H9 (cell line): ENCODE results near the gene RAP1B. TPM values are rescaled to one million over a fixed set of nuclear protein-coding genes. Genes with fewer than 3 reads are reported as not detected.
A peak's percentile ranks its signal among the peaks of the same experiment; 100 is the strongest.

ENCODE experiments used
- DNase-seq: peaks from one replicate; pipeline ENCODE4 v3.0.0-alpha.2; 2017
- H2AFZ ChIP-seq: one replicate; pipeline ENCODE4 v1.6.1; 2013; ENCODE audit warnings: mild to moderate bottlenecking, low read length, control low read depth, moderate library complexity
- H2AK5ac ChIP-seq: 2 replicates; pipeline ENCODE4 v1.6.1; 2013; ENCODE audit warnings: low read length, control low read depth, mixed read lengths; ENCODE audit not compliant: insufficient read length
- H2BK120ac ChIP-seq: one replicate; pipeline ENCODE4 v1.6.1; 2013; ENCODE audit warnings: low read depth, mild to moderate bottlenecking, low read length, control low read depth, inconsistent platforms; ENCODE audit not compliant: poor library complexity, severe bottlenecking
- H2BK12ac ChIP-seq: 2 replicates; pipeline ENCODE4 v1.6.1; 2013; ENCODE audit warnings: low read length, control low read depth, mixed read lengths, low read depth; ENCODE audit not compliant: insufficient read length
- H2BK15ac ChIP-seq: 2 replicates; pipeline ENCODE4 v1.6.1; 2013; ENCODE audit warnings: low read depth, low read length, control low read depth
- H2BK20ac ChIP-seq: one replicate; pipeline ENCODE4 v1.6.1; 2013; ENCODE audit warnings: low read depth, mild to moderate bottlenecking, low read length, control low read depth, inconsistent platforms; ENCODE audit not compliant: poor library complexity, severe bottlenecking
- H2BK5ac ChIP-seq: 2 replicates; pipeline ENCODE4 v1.6.1; 2013; ENCODE audit warnings: low read length, control low read depth, mixed read lengths; ENCODE audit not compliant: insufficient read length
- H3K14ac ChIP-seq: 2 replicates; pipeline ENCODE4 v1.6.1; 2013; ENCODE audit warnings: low read length, control low read depth; ENCODE audit not compliant: insufficient read depth
- H3K18ac ChIP-seq: 2 replicates; pipeline ENCODE4 v1.6.1; 2013; ENCODE audit warnings: low read depth, mild to moderate bottlenecking, mixed read lengths, low read length, control low read depth; ENCODE audit not compliant: insufficient read length
- H3K23ac ChIP-seq: 2 replicates; pipeline ENCODE4 v1.6.1; 2013; ENCODE audit warnings: low read length, control low read depth, mixed read lengths, low read depth; ENCODE audit not compliant: insufficient read length
- H3K23me2 ChIP-seq: 2 replicates; pipeline ENCODE4 v1.6.1; 2013; ENCODE audit warnings: low read depth, mild to moderate bottlenecking, mixed read lengths, low read length, control low read depth; ENCODE audit not compliant: insufficient read length, poor library complexity, severe bottlenecking
- H3K27ac ChIP-seq: 2 replicates; pipeline ENCODE4 v1.5.1; 2013; ENCODE audit warnings: low read length, control low read depth, mixed read lengths, low read depth; ENCODE audit not compliant: insufficient read length
- H3K27me3 ChIP-seq: 2 replicates; pipeline ENCODE4 v1.6.1; 2013; ENCODE audit warnings: low read length, control low read depth, inconsistent platforms; ENCODE audit not compliant: insufficient read depth
- H3K4ac ChIP-seq: 2 replicates; pipeline ENCODE4 v1.6.1; 2013; ENCODE audit warnings: low read depth, mild to moderate bottlenecking, control low read depth, inconsistent platforms, low read length, moderate library complexity
- H3K4me1 ChIP-seq: 2 replicates; pipeline ENCODE4 v1.6.1; 2013; ENCODE audit warnings: low read length, control low read depth, inconsistent platforms; ENCODE audit not compliant: insufficient read depth
- H3K4me2 ChIP-seq: 2 replicates; pipeline ENCODE4 v1.6.1; 2013; ENCODE audit warnings: low read length, control low read depth, mixed read lengths; ENCODE audit not compliant: insufficient read length, insufficient read depth
- H3K56ac ChIP-seq: 2 replicates; pipeline ENCODE4 v1.6.1; 2013; ENCODE audit warnings: low read depth, mild to moderate bottlenecking, mixed read lengths, low read length, control low read depth; ENCODE audit not compliant: insufficient read length
- H3K79me1 ChIP-seq: 2 replicates; pipeline ENCODE4 v1.6.1; 2013; ENCODE audit warnings: low read depth, mild to moderate bottlenecking, moderate library complexity, low read length, control low read depth, inconsistent platforms; ENCODE audit not compliant: insufficient read depth, poor library complexity, severe bottlenecking
- H3K79me2 ChIP-seq: 2 replicates; pipeline ENCODE4 v1.6.1; 2013; ENCODE audit warnings: low read length, control low read depth, inconsistent platforms; ENCODE audit not compliant: insufficient read depth
- H3K9ac ChIP-seq: 2 replicates; pipeline ENCODE4 v1.6.1; 2013; ENCODE audit warnings: low read length, control low read depth, mixed read lengths; ENCODE audit not compliant: insufficient read length; ENCODE audit errors: extremely low read depth
- H3K9me3 ChIP-seq: one replicate; pipeline ENCODE4 v1.6.1; 2013; ENCODE audit warnings: low read depth, low read length, inconsistent platforms; ENCODE audit not compliant: control insufficient read depth
- H3T11ph ChIP-seq: one replicate; pipeline ENCODE4 v1.6.1; 2013; ENCODE audit warnings: mild to moderate bottlenecking, low read length, control low read depth, inconsistent platforms
- H4K20me1 ChIP-seq: one replicate; pipeline ENCODE4 v1.6.1; 2013; ENCODE audit not compliant: control insufficient read depth, insufficient read length, insufficient read depth
- H4K5ac ChIP-seq: 2 replicates; pipeline ENCODE4 v1.6.1; 2013; ENCODE audit warnings: low read depth, mild to moderate bottlenecking, mixed read lengths, low read length, control low read depth; ENCODE audit not compliant: insufficient read length
- H4K8ac ChIP-seq: replicated peaks from 2 replicates; pipeline ENCODE4 v1.6.1; 2013; ENCODE audit warnings: low read length, control low read depth, mixed read lengths, low read depth; ENCODE audit not compliant: insufficient read length
- H4K91ac ChIP-seq: 2 replicates; pipeline ENCODE4 v1.6.1; 2013; ENCODE audit warnings: low read depth, mild to moderate bottlenecking, moderate library complexity, mixed read lengths, low read length, control low read depth; ENCODE audit not compliant: insufficient read length
- H3K27ac Mint-ChIP-seq, 3 experiments: 2 replicates in 2 of 3; 3 replicates in 1 of 3; pipeline ENCODE4 v1.8.0; 2020 to 2021; ENCODE audit warnings: mixed read lengths in 3 of 3, mild to moderate bottlenecking in 1 of 3, moderate library complexity in 1 of 3
- H3K27me3 Mint-ChIP-seq: 2 replicates; pipeline ENCODE4 v1.8.0; 2021; ENCODE audit warnings: low read depth, mild to moderate bottlenecking, moderate library complexity, mixed read lengths
- H3K36me3 Mint-ChIP-seq, 3 experiments: 2 replicates in 2 of 3; 3 replicates in 1 of 3; pipeline ENCODE4 v1.8.0; 2020 to 2021; ENCODE audit warnings: low read depth in 3 of 3, mixed read lengths in 3 of 3; ENCODE audit not compliant: insufficient read depth in 1 of 3
- H3K4me1 Mint-ChIP-seq, 2 experiments: 2 replicates each; pipeline ENCODE4 v1.8.0; 2020; ENCODE audit warnings: mixed read lengths in 2 of 2
- H3K4me3 Mint-ChIP-seq, 2 experiments: 2 replicates in 1 of 2; 3 replicates in 1 of 2; pipeline ENCODE4 v1.8.0; 2020 to 2021; ENCODE audit warnings: mild to moderate bottlenecking in 2 of 2, mixed read lengths in 2 of 2, moderate library complexity in 1 of 2
- H3K9me3 Mint-ChIP-seq, 2 experiments: 2 replicates in 1 of 2; 3 replicates in 1 of 2; pipeline ENCODE4 v1.8.0; 2020; ENCODE audit warnings: mild to moderate bottlenecking in 2 of 2, mixed read lengths in 2 of 2, moderate library complexity in 1 of 2
- WGBS: extraction: QIAGEN DNeasy Blood & Tissue Kit; methylation state at CpG from one replicate; pipeline ENCODE4 v1.1.7; 2013; ENCODE audit warnings: missing lambda C conversion rate, low lambda C conversion rate, mixed read lengths; ENCODE audit not compliant: insufficient read length; ENCODE audit errors: extremely low coverage; 5-methylcytosine and 5-hydroxymethylcytosine counted together
- total RNA-seq: library from RNA; stranded (reverse); gene quantifications from 2 replicates; pipeline ENCODE4 v1.2.1, GENCODE V29; 2021
- TF ChIP-seq, protein P1 (sequence below): fragments of 200-600 bp; sonication (generic); conservative IDR thresholded peaks from 3 replicates; pipeline ENCODE4 v1.8.0; 2021; ENCODE audit warnings: antibody characterized with exemption, mild to moderate bottlenecking

RAP1B gene
- total RNA-seq, 1 experiment from 2014 or later, result 97.7 TPM

DNA sequence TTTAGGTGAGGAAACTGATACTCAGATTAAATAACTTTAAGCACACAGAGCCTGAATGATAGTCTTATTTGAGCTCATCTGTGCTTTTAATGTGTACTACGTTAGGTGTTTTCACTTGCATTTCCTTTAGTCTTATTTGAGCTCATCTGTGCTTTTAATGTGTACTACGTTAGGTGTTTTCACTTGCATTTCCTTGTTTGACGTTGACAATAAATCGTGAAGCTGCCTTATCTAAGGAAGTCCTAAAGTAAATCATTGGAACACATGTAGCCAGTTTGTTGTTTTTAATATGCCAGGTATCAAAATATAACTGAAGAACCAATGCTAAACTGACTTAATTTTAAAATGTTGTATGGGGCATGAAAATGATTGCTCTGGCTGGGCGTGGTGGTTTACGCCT, 2.0 kb downstream of the RAP1B start:
- H4K5ac ChIP-seq, result no peak overlapping the region
- no peaks in the 10 kb centered on the region for H3K9me3 ChIP-seq
- no peak overlapping the region for H3K18ac ChIP-seq
- H3K9me3 Mint-ChIP-seq, result no peaks in the 10 kb centered on the region; a peak in 2 of 5 replicates
- H3K23ac ChIP-seq, result no peak overlapping the region
- H3K27me3 Mint-ChIP-seq, result no peaks in the 10 kb centered on the region
- H3K4me1 Mint-ChIP-seq, result peaks cover 40 to 45% of the 10 kb centered on the region in 2 experiments
- H3K27ac ChIP-seq, result no peak overlapping the region
- peak overlapping the region; percentile 89 to 94 for H3K4me3 Mint-ChIP-seq
- H3K56ac ChIP-seq, result no peak overlapping the region
- peak overlapping the region in 1 of 3 experiments; percentile 65; a peak in 2 of 7 replicates for H3K27ac Mint-ChIP-seq
- no CpG with 5 or more reads among the region's 6 CpGs for WGBS
- H2BK15ac ChIP-seq, result no peak overlapping the region
- H2BK5ac ChIP-seq, result no peak overlapping the region
- peaks cover 8 to 16% (median 8%) of the 10 kb centered on the region in 3 experiments; a peak in 6 of 7 replicates for H3K36me3 Mint-ChIP-seq
- H4K20me1 ChIP-seq, result no peaks in the 10 kb centered on the region
- H3K79me1 ChIP-seq, result peaks cover 6% of the 10 kb centered on the region
- no peak overlapping the region for H2BK20ac ChIP-seq
- H3K14ac ChIP-seq, result no peak overlapping the region
- H3T11ph ChIP-seq, result no peak overlapping the region
- no peaks in the 10 kb centered on the region for H3K27me3 ChIP-seq
- no peak overlapping the region for H2BK120ac ChIP-seq
- no peak overlapping the region for H3K9ac ChIP-seq
- H3K4ac ChIP-seq, result no peak overlapping the region
- no peaks in the 10 kb centered on the region; the same call in 1 of the 2 replicates for H3K4me1 ChIP-seq
- no peak overlapping the region for H4K8ac ChIP-seq
- TF ChIP-seq, protein P1, sequence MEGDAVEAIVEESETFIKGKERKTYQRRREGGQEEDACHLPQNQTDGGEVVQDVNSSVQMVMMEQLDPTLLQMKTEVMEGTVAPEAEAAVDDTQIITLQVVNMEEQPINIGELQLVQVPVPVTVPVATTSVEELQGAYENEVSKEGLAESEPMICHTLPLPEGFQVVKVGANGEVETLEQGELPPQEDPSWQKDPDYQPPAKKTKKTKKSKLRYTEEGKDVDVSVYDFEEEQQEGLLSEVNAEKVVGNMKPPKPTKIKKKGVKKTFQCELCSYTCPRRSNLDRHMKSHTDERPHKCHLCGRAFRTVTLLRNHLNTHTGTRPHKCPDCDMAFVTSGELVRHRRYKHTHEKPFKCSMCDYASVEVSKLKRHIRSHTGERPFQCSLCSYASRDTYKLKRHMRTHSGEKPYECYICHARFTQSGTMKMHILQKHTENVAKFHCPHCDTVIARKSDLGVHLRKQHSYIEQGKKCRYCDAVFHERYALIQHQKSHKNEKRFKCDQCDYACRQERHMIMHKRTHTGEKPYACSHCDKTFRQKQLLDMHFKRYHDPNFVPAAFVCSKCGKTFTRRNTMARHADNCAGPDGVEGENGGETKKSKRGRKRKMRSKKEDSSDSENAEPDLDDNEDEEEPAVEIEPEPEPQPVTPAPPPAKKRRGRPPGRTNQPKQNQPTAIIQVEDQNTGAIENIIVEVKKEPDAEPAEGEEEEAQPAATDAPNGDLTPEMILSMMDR, result no peak
- H3K23me2 ChIP-seq, result no peaks in the 10 kb centered on the region
- no peak overlapping the region for H2BK12ac ChIP-seq
- H3K79me2 ChIP-seq, result peaks cover 34% of the 10 kb centered on the region; the same call in 1 of the 2 replicates
- no peak overlapping the region for H2AFZ ChIP-seq
- no peak for DNase-seq
- no peak overlapping the region for H4K91ac ChIP-seq
- H2AK5ac ChIP-seq, result no peak overlapping the region
- H3K4me2 ChIP-seq, result no peak overlapping the region
